ENCODE data around the gene HRAS. TPM values are rescaled to one million over a fixed set of nuclear protein-coding genes. Genes with fewer than 3 reads are reported as not detected.
A peak's percentile ranks its signal among the peaks of the same experiment; 100 is the strongest.

Gene HRAS
- total and polyA plus RNA-seq, 2 donors (not counting 3 experiments of a cell fraction or from before 2014, with no cell fraction given) = 103 to 109 TPM

- no peaks in the 10 kb centered on the region for H3K9me3 ChIP-seq (replicated peaks; ENCODE audit: control insufficient read depth, insufficient read depth, low read length)
- H3K27ac ChIP-seq (ENCODE audit: insufficient read depth, low read depth, low read length) = no peak overlapping the region
- TF ChIP-seq, protein P1, sequence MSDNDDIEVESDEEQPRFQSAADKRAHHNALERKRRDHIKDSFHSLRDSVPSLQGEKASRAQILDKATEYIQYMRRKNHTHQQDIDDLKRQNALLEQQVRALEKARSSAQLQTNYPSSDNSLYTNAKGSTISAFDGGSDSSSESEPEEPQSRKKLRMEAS (IDR thresholded peaks at IDR 0.05; ENCODE audit: insufficient read depth, insufficient read length) = no peak
- no peak for TF ChIP-seq MYC (IDR thresholded peaks at IDR 0.05; ENCODE audit: low read depth, low read length)
- TF ChIP-seq GATA2 (IDR thresholded peaks at IDR 0.05; ENCODE audit: insufficient read depth, insufficient read length, low read depth, low read length) = no peak
- peak; percentile 96 for TF ChIP-seq EZH2 (IDR thresholded peaks at IDR 0.05; ENCODE audit: borderline replicate concordance, low read depth, low read length, severe bottlenecking)
- TF ChIP-seq POLR2AphosphoS5 (IDR thresholded peaks at IDR 0.05; ENCODE audit: insufficient read depth, low read depth, low read length) = no peak
- CTCF ChIA-PET = interaction anchor here (1.2 to 2.2 kb wide), 4 partner anchors 11 to 170 kb away, joined by 3 to 7 read pairs (median 4); no protein-coding TSS in a partner anchor
- no peaks in the 10 kb centered on the region for H3K36me3 ChIP-seq (ENCODE audit: control insufficient read depth in 2 of 2, extremely low read depth in 1 of 2, insufficient read depth in 2 of 2, low read length in 2 of 2)
- POLR2A ChIA-PET = interaction anchor here (0.6 to 1.2 kb wide), 2 partner anchors 15 to 263 kb away, joined by 3 read pairs; partner anchors contain the start of gene PNPLA2
- peaks cover 6% of the 10 kb centered on the region for H3K4me1 ChIP-seq (ENCODE audit: control insufficient read depth, extremely low read depth, insufficient read depth, low read length)
- intact Hi-C loops (cut with micrococcal nuclease) (loop anchor here (5.0 kb wide), 1 partner anchor 171 kb away; no protein-coding TSS in a partner anchor), dilution Hi-C loops (cut with MboI; ENCODE audit: extremely low pct_ligation_motif_present, low sequenced_read_pairs) (no loop called here)
- H3K9ac ChIP-seq (replicated peaks; ENCODE audit: extremely low read depth, insufficient read depth, low read length) = no peak overlapping the region
- DNase-seq (ENCODE audit: low read depth, low spot score) = no peak
- no peak overlapping the region for H2AFZ ChIP-seq (ENCODE audit: low read depth, low read length)
- H3K27me3 ChIP-seq (ENCODE audit: control insufficient read depth in 2 of 2, insufficient read depth in 2 of 2, low read length in 2 of 2) = peaks cover 13 to 21% of the 10 kb centered on the region in 2 experiments
- FAIRE-seq = no peak
- H3K9me1 ChIP-seq (replicated peaks; ENCODE audit: control insufficient read depth, extremely low read depth, insufficient read depth, low read length) = no peaks in the 10 kb centered on the region
- no peaks in the 10 kb centered on the region for H3K79me2 ChIP-seq (ENCODE audit: control insufficient read depth, insufficient read depth, low read length)
- no peaks in the 10 kb centered on the region for H4K20me1 ChIP-seq (replicated peaks; ENCODE audit: control insufficient read depth, extremely low read depth, insufficient read depth, low read length)
- H3K4me2 ChIP-seq (ENCODE audit: insufficient read depth, low read length) = no peak overlapping the region
- no TSS peak for BruUV-seq (replicated peaks)
- H3K4me3 ChIP-seq (replicated peaks in 1 of 3; ENCODE audit: insufficient read depth in 1 of 3, low read depth in 1 of 3, low read length in 3 of 3) = no peak overlapping the region
Measured at GRCh38 chr11:555780-556661, 20.6 kb upstream of the HRAS start.

All from endothelial cell of umbilical vein (primary cell).